OCI-LY3 (cell line): ENCODE data around the gene STARD4.

ENCODE experiments used
- H2AFZ ChIP-seq: fragments of 200-600, 300-600 bp; shearing (Covaris generic); 2 replicates; pipeline ENCODE4 v1.6.0; 2014; ENCODE audit warnings: antibody characterized with exemption, low read depth, low read length
- H3K27ac ChIP-seq: fragments of 200-600, 300-600 bp; sonication (generic); 2 replicates; pipeline ENCODE4 v1.5.1; 2014; ENCODE audit warnings: mild to moderate bottlenecking, low read length, moderate library complexity, mixed read lengths
- H3K27me3 ChIP-seq: fragments of 200-600, 300-600 bp; sonication (generic); 2 replicates; pipeline ENCODE4 v1.6.1; 2014; ENCODE audit warnings: low read depth, low read length, mixed read lengths
- H3K36me3 ChIP-seq: fragments of 200-600, 300-600 bp; sonication (generic); replicated peaks from 2 replicates; pipeline ENCODE3; 2014; ENCODE audit warnings: low read depth, low read length, mixed read lengths
- H3K4me1 ChIP-seq: fragments of 300-600, 200-600 bp; sonication (generic); 2 replicates; pipeline ENCODE4 v1.6.1; 2014; ENCODE audit warnings: low read length, mixed read lengths
- H3K4me2 ChIP-seq: fragments of 200-600, 300-600 bp; sonication (generic); 2 replicates; pipeline ENCODE4 v1.6.1; 2014; ENCODE audit warnings: low read length, mixed read lengths
- H3K4me3 ChIP-seq: fragments of 300-600, 200-600 bp; sonication (generic); 2 replicates; pipeline ENCODE4 v1.5.1; 2014; ENCODE audit warnings: antibody characterized with exemption, mild to moderate bottlenecking, low read length, moderate library complexity
- H3K79me2 ChIP-seq: fragments of 300-600, 200-600 bp; shearing (Covaris generic); 2 replicates; pipeline ENCODE4 v1.6.1; 2014; ENCODE audit warnings: mild to moderate bottlenecking, low read length, mixed read lengths
- H3K9ac ChIP-seq: fragments of 300-600, 200-600 bp; shearing (Covaris generic); 2 replicates; pipeline ENCODE4 v1.6.0; 2014; ENCODE audit warnings: mild to moderate bottlenecking, low read length, moderate library complexity
- H3K9me3 ChIP-seq: fragments of 200-600, 300-600 bp; shearing (Covaris generic); 2 replicates; pipeline ENCODE4 v1.6.1; 2014; ENCODE audit warnings: low read length, mixed read lengths; ENCODE audit not compliant: insufficient read depth
- H4K20me1 ChIP-seq: fragments of 200-600, 300-600 bp; sonication (generic); 2 replicates; pipeline ENCODE4 v1.6.1; 2016; ENCODE audit warnings: low read length, mixed read lengths; ENCODE audit not compliant: insufficient read depth
- CTCF ChIP-seq: fragments of 200-600, 300-600 bp; sonication (generic); IDR thresholded peaks from 2 replicates; pipeline ENCODE4 v1.5.1; 2014; ENCODE audit warnings: antibody characterized with exemption, low read length, low read depth
- EZH2phosphoT487 ChIP-seq: fragments of 200-600 bp; shearing (Covaris generic); IDR thresholded peaks from 2 replicates; pipeline ENCODE4 v1.6.1; 2018; ENCODE audit warnings: antibody characterized with exemption, mixed run types, low read depth

The STARD4 gene

GRCh38 chr5:111454776-111455175, 57.6 kb downstream of the STARD4 start:
- Histone ChIP-seq H3K27me3 (no peaks in the 10 kb centered on the region), H3K79me2 (no peaks in the 10 kb centered on the region), H2AFZ (no peak overlapping the region), H3K4me2 (no peak overlapping the region), H3K36me3 (peaks cover 2% of the 10 kb centered on the region), H3K9ac (no peak overlapping the region), H3K4me3 (no peak overlapping the region), H3K4me1 (no peaks in the 10 kb centered on the region), H3K27ac (no peak overlapping the region), H4K20me1 (no peaks in the 10 kb centered on the region), H3K9me3 (no peaks in the 10 kb centered on the region)
- TF ChIP-seq CTCF (no peak), EZH2phosphoT487 (no peak)

GRCh38 chr5:111454198-111454622, 58.1 kb downstream of the STARD4 start:
- Histone ChIP-seq H3K4me3 (no peak overlapping the region), H2AFZ (no peak overlapping the region), H4K20me1 (no peaks in the 10 kb centered on the region), H3K4me2 (no peak overlapping the region), H3K79me2 (no peaks in the 10 kb centered on the region), H3K4me1 (no peaks in the 10 kb centered on the region), H3K27ac (no peak overlapping the region), H3K9me3 (no peaks in the 10 kb centered on the region), H3K9ac (no peak overlapping the region), H3K36me3 (peaks cover 8% of the 10 kb centered on the region), H3K27me3 (no peaks in the 10 kb centered on the region)
- no peak for TF ChIP-seq CTCF
- TF ChIP-seq EZH2phosphoT487: no peak

GRCh38 chr5:111453747-111454146, 58.6 kb downstream of the STARD4 start:
- no peak overlapping the region for H2AFZ ChIP-seq

GRCh38 chr5:111453295-111453694, 59.0 kb downstream of the STARD4 start:
- H3K79me2 ChIP-seq: no peaks in the 10 kb centered on the region
- H3K27me3 ChIP-seq: no peaks in the 10 kb centered on the region
- no peak overlapping the region for H3K9ac ChIP-seq
- no peak overlapping the region for H3K4me2 ChIP-seq
- no peaks in the 10 kb centered on the region for H3K9me3 ChIP-seq
- no peaks in the 10 kb centered on the region for H3K4me1 ChIP-seq
- no peak overlapping the region for H3K27ac ChIP-seq
- peaks cover 8% of the 10 kb centered on the region for H3K36me3 ChIP-seq
- TF ChIP-seq EZH2phosphoT487 (no peak), CTCF (no peak)
- no peak overlapping the region for H2AFZ ChIP-seq
- no peaks in the 10 kb centered on the region for H4K20me1 ChIP-seq
- no peak overlapping the region for H3K4me3 ChIP-seq

More at GRCh38 chr5:111453747-111454146, 58.6 kb downstream of the STARD4 start:
- Histone ChIP-seq H3K27ac (no peak overlapping the region), H3K4me1 (no peaks in the 10 kb centered on the region), H3K36me3 (peaks cover 8% of the 10 kb centered on the region), H3K27me3 (no peaks in the 10 kb centered on the region), H4K20me1 (no peaks in the 10 kb centered on the region), H3K4me2 (no peak overlapping the region), H3K9me3 (no peaks in the 10 kb centered on the region), H3K9ac (no peak overlapping the region), H3K4me3 (no peak overlapping the region), H3K79me2 (no peaks in the 10 kb centered on the region)
- TF ChIP-seq CTCF (no peak), EZH2phosphoT487 (no peak)
